Lung (tissue), 16 donors: Measurements from ENCODE around the gene MCF2L2. TPM values are rescaled to one million over a fixed set of nuclear protein-coding genes. Genes with fewer than 3 reads are reported as not detected.
"Not testable (repeated sequence)": the region's sequence is repeated elsewhere in the genome, so short reads cannot be mapped to it uniquely, and the experiment has no call there.

Experiments used
- ATAC-seq: fragments of 200-7000 bp; cut with Tn5 transposase; one replicate; pipeline ENCODE4 v1.9.1; 2020; ENCODE audit warnings: moderate number of reproducible peaks; ENCODE audit not compliant: insufficient read depth, low FRiP score
- DNase-seq, 3 donors: peaks; one replicate each; pipeline ENCODE4 v3.0.0-alpha.2; 2013 to 2017
- H3K27ac ChIP-seq, 2 donors: one replicate each; pipeline ENCODE4 v1.5.1; 2013; ENCODE audit warnings: mild to moderate bottlenecking in 2 of 2, moderate library complexity in 2 of 2, control low read depth in 1 of 2, inconsistent platforms in 1 of 2, low read depth in 1 of 2, low read length in 1 of 2
- H3K27me3 ChIP-seq, 3 donors: one replicate each; pipeline ENCODE4 v1.5.1; 2013; ENCODE audit warnings: low read length in 2 of 3; ENCODE audit not compliant: control insufficient read depth in 3 of 3, insufficient read depth in 3 of 3
- H3K36me3 ChIP-seq, 4 donors: one replicate each; pipeline ENCODE4 v1.5.1; 2013; ENCODE audit warnings: low read length in 4 of 4, mild to moderate bottlenecking in 1 of 4, moderate library complexity in 1 of 4; ENCODE audit not compliant: control insufficient read depth in 4 of 4, insufficient read depth in 4 of 4
- H3K4me1 ChIP-seq, 5 donors: one replicate each; pipeline ENCODE4 v1.5.1; 2013; ENCODE audit warnings: low read length in 5 of 5, mild to moderate bottlenecking in 2 of 5, moderate library complexity in 1 of 5; ENCODE audit not compliant: control insufficient read depth in 5 of 5, insufficient read depth in 5 of 5
- H3K4me3 ChIP-seq: one replicate; pipeline ENCODE4 v1.5.1; 2013; ENCODE audit warnings: mild to moderate bottlenecking, control low read depth, moderate library complexity
- H3K9ac ChIP-seq, 2 donors: one replicate each; pipeline ENCODE4 v1.5.1; 2013; ENCODE audit warnings: low read length in 2 of 2, control low read depth in 1 of 2; ENCODE audit not compliant: insufficient read depth in 1 of 2
- H3K9me3 ChIP-seq, 4 donors: one replicate each; pipeline ENCODE4 v1.5.1; 2013; ENCODE audit warnings: low read length in 3 of 4, mild to moderate bottlenecking in 1 of 4, moderate library complexity in 1 of 4; ENCODE audit not compliant: control insufficient read depth in 4 of 4, insufficient read depth in 3 of 4
- WGBS, 2 donors: extraction: QIAGEN DNeasy Blood & Tissue Kit; methylation state at CpG; one replicate each; pipeline ENCODE4 v1.1.7; 2013; 5-methylcytosine and 5-hydroxymethylcytosine counted together
- long read RNA-seq, 5 donors: transcript quantifications; one replicate each; lab custom pipeline, GENCODE V29; 2026
- polyA plus RNA-seq, 2 donors: library from polyadenylated mRNA; stranded (reverse); fragments of 200-250 nt; gene quantifications; one replicate each; pipeline ENCODE4 v1.2.1, GENCODE V29; 2013
- total RNA-seq, 2 donors: library from RNA; depleted of rRNA in 1 of 2; stranded (reverse); fragments of >200 nt in 1 of 2; gene quantifications; one replicate each; pipeline ENCODE4 v1.2.1, GENCODE V29; 2014 to 2021
- TF ChIP-seq, protein P1 (sequence below): IDR thresholded peaks from 2 replicates; pipeline ENCODE4 v1.5.1; 2012; ENCODE audit warnings: mild to moderate bottlenecking; ENCODE audit errors: control extremely low read depth, extremely low read depth
- donor health status: control.
- donor health status: control.
- donor health status: Bipolar disorder and iron deficiency.
- donor health status: healthy.
- donor health status: DM: yes; HTN: yes; CAD: no.

Gene MCF2L2, protein sequence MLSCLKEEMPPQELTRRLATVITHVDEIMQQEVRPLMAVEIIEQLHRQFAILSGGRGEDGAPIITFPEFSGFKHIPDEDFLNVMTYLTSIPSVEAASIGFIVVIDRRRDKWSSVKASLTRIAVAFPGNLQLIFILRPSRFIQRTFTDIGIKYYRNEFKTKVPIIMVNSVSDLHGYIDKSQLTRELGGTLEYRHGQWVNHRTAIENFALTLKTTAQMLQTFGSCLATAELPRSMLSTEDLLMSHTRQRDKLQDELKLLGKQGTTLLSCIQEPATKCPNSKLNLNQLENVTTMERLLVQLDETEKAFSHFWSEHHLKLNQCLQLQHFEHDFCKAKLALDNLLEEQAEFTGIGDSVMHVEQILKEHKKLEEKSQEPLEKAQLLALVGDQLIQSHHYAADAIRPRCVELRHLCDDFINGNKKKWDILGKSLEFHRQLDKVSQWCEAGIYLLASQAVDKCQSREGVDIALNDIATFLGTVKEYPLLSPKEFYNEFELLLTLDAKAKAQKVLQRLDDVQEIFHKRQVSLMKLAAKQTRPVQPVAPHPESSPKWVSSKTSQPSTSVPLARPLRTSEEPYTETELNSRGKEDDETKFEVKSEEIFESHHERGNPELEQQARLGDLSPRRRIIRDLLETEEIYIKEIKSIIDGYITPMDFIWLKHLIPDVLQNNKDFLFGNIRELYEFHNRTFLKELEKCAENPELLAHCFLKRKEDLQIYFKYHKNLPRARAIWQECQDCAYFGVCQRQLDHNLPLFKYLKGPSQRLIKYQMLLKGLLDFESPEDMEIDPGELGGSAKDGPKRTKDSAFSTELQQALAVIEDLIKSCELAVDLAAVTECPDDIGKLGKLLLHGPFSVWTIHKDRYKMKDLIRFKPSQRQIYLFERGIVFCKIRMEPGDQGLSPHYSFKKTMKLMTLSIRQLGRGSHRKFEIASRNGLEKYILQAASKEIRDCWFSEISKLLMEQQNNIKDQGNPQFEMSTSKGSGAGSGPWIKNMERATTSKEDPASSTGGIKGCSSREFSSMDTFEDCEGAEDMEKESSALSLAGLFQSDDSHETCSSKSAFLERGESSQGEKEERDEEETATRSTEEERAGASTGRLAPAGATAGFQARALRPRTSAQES
- total RNA-seq (1 to 10 TPM; 1.5 to 1.7 TPM), polyA plus RNA-seq (under 1 TPM; 0.26 to 0.59 TPM)
- long read RNA-seq, donor 1, partial matches to known transcripts: 5 of 5 reads
- long read RNA-seq, donor 1, other reads (novel, unspliced or antisense): 0 of 5 reads
- long read RNA-seq, donor 2: 0 reads
- long read RNA-seq, donor 3: 0 reads
- long read RNA-seq, donor 4: 0 reads
- long read RNA-seq, donor 5: 0 reads

DNA sequence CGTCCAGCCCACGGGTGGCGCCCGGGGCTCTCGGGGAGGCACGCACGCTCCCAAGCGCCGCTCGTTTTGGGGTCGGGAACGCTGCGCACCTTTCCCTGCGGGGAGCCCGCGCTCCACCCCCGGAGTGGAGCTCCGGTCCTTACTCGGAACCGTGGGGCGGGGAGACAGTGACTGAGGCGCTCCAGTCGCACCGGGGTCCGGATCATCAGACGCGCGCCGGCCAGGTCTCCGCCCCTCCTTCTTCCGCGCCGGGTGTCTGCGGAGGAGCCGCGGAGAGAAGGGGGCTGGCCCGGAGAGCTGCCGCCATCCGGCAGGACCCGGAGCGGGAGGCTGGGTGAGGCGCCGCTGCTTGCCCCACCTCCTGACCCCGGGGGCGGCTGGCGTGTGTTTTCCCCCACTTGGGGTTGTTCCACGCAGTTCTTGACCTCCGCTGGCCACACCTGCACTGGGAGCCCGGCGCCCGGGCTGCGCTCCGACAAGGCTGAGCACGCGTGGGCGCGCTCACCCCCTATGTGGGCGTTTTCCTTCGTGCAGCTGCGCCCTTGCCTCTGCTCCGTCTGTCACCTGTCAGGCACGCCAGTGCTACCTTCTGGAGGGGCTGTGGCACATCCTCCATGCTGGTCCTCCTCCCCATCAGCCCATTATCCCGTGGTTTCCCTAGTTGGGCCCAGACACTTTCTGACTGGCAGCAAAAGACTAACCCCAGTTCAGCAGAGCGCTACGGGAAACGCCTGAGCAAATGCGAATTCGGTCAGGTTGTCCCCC is at the start of gene MCF2L2:
Gene MCF2L2, minus strand, starts transcription at position 173 of the 765 bp plus-strand sequence. CDS start 642 bp downstream, outside the sequence.
- Histone ChIP-seq H3K4me3 (peak within 1 kb of the TSS; percentile 46), H3K9me3 (no peaks in the 10 kb centered on the region), H3K27me3 (peaks cover 0 to 48% (median 36%) of the 10 kb centered on the region in 3 donors), H3K4me1 (peaks cover 0 to 14% (median 0%) of the 10 kb centered on the region in 5 donors), H3K27ac (no peak within 1 kb of the TSS), H3K36me3 (no peaks in the 10 kb centered on the region), H3K9ac (no peak within 1 kb of the TSS)
- ATAC-seq (peak; percentile 67), DNase-seq (peak; percentile 25 to 52 (median 44))
- TF ChIP-seq, protein P1, sequence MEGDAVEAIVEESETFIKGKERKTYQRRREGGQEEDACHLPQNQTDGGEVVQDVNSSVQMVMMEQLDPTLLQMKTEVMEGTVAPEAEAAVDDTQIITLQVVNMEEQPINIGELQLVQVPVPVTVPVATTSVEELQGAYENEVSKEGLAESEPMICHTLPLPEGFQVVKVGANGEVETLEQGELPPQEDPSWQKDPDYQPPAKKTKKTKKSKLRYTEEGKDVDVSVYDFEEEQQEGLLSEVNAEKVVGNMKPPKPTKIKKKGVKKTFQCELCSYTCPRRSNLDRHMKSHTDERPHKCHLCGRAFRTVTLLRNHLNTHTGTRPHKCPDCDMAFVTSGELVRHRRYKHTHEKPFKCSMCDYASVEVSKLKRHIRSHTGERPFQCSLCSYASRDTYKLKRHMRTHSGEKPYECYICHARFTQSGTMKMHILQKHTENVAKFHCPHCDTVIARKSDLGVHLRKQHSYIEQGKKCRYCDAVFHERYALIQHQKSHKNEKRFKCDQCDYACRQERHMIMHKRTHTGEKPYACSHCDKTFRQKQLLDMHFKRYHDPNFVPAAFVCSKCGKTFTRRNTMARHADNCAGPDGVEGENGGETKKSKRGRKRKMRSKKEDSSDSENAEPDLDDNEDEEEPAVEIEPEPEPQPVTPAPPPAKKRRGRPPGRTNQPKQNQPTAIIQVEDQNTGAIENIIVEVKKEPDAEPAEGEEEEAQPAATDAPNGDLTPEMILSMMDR: no peak
- WGBS, 2 donors: 1% methylated on average over 62 to 68 of the region's 68 CpGs

DNA sequence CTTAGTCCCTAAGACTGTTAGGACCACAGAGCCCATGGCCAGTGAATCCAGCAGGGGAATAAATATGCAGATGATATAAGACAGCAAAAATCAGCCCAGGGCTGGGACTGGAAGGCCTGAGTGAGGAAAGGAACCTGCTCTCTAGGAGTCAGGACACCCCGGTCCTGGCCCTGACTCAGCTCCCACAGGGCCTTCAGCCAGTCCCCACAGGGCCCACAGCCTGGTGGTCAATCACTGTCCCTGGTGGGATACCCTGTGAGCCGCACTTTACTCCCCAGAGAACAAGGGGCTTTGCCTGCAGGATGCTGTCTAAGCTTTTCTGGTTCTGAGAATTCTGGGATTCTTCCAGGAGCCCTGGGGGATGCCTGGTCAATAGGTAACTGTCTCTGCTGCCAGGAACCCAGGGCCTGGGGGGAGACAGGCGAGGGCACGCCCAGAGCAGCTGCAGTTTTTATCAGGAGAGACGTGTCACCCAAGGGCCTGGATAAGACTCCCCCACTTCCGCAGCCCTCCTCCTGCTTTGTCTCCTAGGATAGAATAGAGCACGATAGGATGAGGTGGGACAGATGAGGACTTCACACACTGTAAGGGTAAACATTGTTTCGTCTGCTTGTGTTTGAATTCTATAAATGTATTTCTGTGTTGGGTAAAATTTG is 49.5 kb upstream of the MCF2L2 start:
- H3K4me3 ChIP-seq: no peak overlapping the region
- 91 to 96% methylated on average over 8 of the region's 8 CpGs for WGBS, 2 donors
- no peaks in the 10 kb centered on the region for H3K4me1 ChIP-seq
- no peak overlapping the region for H3K9ac ChIP-seq
- H3K9me3 ChIP-seq: no peaks in the 10 kb centered on the region
- TF ChIP-seq, protein P1: no peak
- H3K36me3 ChIP-seq: no peaks in the 10 kb centered on the region
- DNase-seq (no peak), ATAC-seq (no peak)
- no peak overlapping the region for H3K27ac ChIP-seq
- H3K27me3 ChIP-seq: peaks cover 0 to 3% (median 0%) of the 10 kb centered on the region in 3 donors

DNA sequence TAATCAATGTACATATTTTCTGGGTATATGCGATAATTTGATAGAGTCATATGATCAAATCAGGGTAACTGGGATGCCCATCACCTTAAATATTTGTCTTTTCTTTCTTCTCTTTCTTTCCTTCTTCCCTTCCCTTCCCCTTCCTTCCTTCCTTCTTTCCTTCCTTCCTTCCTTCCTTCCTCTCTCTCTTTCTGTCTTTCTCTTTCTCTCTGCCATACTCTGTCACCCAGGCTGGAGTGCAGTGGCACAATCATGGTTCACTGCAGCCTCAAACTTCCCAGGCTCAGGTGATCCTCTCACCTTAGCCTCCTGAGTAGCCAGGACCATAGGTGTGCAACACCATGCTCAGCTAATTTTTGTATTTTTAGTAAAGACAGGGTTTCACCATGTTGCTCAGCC is 47.3 kb upstream of the MCF2L2 start:
- not testable (repeated sequence) for DNase-seq, H3K36me3 ChIP-seq, H3K27ac ChIP-seq, H3K4me3 ChIP-seq, H3K4me1 ChIP-seq, H3K9me3 ChIP-seq, ATAC-seq, H3K27me3 ChIP-seq, H3K9ac ChIP-seq
- 98 to 100% methylated on average over 1 of the region's 1 CpG for WGBS, 2 donors
